Epithelial cell of esophagus (primary cell): Measurements from ENCODE around the gene KCTD5.

Experiments
- DNase-seq: peaks from one replicate; pipeline ENCODE4 v3.0.0; 2010; ENCODE audit warnings: low read depth
- H3K4me3 ChIP-seq: 2 replicates; pipeline ENCODE4 v1.5.1; 2011; ENCODE audit warnings: mild to moderate bottlenecking, low read length, control low read depth
- TF ChIP-seq, protein P1 (sequence below): IDR thresholded peaks from 2 replicates; pipeline ENCODE4 v1.5.1; 2011; ENCODE audit warnings: low read depth, mild to moderate bottlenecking, low read length, control low read depth, inconsistent platforms; ENCODE audit not compliant: insufficient read depth; ENCODE audit errors: missing control alignments

The KCTD5 gene

DNA sequence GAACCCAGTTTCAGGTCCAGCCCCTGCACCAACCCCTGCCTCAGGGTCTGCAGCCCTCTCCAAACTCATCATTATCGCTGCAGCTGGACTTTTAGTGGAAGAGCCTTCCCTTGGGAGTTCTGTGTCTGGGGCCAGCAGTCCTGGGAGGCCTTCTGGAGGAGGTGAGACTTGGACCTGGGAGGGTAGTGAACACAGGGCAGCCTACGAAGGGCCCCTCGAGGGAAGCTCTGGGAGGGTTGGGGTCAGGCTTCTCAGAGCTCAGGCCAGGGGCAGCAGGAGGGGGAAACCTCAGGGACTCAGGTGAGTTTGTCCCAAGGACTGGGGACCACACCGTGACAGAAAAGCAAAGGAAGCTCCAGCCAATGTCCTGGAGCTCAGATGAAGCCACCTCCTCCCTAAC is 58.8 kb downstream of the KCTD5 start:
- no peak for DNase-seq
- no peak overlapping the region for H3K4me3 ChIP-seq
- TF ChIP-seq, protein P1, sequence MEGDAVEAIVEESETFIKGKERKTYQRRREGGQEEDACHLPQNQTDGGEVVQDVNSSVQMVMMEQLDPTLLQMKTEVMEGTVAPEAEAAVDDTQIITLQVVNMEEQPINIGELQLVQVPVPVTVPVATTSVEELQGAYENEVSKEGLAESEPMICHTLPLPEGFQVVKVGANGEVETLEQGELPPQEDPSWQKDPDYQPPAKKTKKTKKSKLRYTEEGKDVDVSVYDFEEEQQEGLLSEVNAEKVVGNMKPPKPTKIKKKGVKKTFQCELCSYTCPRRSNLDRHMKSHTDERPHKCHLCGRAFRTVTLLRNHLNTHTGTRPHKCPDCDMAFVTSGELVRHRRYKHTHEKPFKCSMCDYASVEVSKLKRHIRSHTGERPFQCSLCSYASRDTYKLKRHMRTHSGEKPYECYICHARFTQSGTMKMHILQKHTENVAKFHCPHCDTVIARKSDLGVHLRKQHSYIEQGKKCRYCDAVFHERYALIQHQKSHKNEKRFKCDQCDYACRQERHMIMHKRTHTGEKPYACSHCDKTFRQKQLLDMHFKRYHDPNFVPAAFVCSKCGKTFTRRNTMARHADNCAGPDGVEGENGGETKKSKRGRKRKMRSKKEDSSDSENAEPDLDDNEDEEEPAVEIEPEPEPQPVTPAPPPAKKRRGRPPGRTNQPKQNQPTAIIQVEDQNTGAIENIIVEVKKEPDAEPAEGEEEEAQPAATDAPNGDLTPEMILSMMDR = no peak

DNA sequence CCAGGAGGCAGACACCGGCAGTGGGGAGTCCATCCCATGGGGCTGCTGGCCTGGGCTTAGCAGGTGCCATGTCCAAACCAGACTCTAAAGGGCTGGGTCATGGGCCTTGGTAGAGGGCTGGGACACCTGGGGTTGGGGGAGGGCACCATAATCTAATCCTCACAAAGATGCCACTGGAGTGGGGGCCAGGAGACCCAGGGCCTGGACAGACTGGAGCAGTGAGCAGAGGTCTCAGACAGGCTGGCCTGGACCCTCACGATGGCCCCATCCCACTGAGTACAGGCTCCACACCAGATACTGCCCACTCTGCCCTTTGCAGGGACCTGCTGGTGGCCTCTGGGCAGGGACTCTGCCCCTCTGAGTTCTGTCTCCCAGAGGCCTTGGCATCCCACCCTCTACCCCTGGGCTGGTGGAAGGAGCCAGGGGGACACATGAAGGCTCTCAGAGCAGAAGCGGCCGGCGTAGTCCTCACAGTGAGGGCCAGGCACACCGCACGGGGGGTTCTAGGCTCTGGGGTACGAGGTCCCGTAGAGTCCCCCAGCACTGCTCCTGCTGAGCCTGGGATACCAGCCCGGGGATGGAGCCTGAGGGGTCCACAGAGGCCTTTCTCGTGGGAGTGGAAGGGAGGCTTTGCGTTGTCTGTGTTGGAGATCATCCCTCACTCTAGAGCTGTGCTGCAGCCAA is 60.1 kb downstream of the KCTD5 start:
- TF ChIP-seq, protein P1 = no peak
- no peak overlapping the region for H3K4me3 ChIP-seq
- no peak for DNase-seq

DNA sequence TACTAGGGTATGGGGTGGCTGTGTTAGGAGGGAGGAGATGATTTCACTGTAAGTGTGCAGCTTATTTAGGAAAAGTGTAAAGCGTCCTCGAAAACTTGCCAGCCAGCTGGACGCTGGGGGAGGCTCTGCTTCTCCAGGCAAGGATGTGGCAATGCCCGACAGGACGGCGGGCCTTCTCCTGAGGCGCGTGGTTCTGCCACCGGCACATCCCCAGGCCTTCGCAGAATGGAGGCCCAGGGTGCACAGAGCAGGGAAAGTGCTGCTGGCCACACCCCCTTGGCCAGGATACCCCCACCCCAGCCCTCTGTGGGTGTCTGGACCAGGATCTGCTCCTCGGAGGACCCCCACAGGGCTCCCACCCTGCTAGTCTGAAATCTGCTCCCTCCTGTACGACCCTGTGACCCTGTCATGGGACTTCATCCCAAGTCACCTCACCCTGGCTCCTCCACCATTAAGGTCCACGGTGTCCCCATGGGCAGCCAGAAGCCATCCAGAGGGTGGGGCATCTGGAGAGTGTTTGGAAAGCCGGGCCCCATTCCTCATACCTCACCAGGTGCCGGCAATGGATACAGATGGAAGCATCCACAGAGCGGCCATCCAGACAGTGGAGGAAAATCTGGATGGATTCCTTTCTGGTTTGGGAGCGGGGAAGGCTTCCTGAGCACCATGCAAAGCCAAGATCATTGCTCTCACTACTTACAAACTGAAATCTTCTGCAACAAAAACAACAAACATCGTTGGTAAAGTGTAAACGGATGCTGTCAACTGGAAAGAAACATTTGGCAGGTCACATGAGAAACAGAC is 60.9 kb downstream of the KCTD5 start:
- TF ChIP-seq, protein P1 = no peak
- no peak for DNase-seq
- no peak overlapping the region for H3K4me3 ChIP-seq

DNA sequence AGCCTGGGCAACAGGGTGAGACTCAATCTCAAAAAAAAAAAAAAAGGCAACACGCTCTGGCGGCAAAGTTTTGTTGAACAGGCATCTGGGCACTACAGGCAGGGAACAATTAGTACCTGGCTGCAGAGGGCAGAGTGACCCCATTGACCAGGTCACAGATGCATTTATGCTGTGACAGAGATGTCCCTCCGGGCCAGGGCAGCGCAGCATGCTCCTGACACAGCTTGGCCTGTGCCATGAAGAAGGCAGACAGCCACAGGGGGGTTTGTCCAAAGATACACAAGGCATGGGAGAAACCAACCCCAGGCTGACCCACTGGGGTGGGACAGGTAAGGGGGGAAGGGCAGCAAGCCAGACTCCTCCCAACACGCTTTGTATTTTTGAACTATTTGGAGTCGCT is 62.4 kb downstream of the KCTD5 start:
- no peak for DNase-seq
- H3K4me3 ChIP-seq = no peak overlapping the region

DNA sequence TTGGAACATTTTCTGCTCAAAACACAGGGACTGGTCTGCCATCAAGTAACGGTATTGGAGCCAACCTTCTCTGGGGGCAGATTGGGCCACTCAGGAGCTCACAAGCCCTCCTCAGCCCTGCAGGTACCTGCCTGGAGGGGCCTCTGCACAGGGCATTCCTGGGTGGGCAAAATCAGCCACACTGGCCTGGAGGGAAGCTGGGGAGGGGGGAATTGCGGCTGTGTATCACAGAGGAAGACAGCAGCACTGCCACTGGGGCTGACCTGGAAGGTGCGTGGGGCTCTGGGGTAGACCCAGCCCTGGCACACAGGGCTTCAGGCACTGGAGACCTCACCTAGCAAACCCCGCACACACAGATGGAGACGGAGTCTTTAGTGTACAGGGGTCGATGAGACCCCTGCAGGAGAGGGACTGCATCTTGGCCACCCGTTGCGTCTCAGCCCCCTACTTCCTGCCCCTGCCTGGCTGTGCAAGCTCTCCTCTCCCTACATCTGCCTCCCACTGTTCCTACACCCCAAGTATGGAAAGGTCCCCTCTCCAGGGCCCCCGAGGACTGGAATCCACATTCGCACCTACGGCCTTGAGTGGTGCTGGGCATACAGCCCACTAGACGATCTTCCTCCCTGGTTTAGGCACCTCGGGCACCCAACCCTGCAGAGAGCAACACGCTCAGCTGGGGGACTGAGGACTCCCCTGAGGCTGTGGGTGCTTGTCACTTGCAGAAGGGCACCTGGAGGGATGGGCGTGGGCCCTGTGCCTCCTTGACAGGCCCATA is 63.0 kb downstream of the KCTD5 start:
- H3K4me3 ChIP-seq = no peak overlapping the region
- no peak for DNase-seq
- TF ChIP-seq, protein P1 = no peak

More for the DNA sequence above, 62.4 kb downstream of the KCTD5 start:
- TF ChIP-seq, protein P1 = no peak

DNA sequence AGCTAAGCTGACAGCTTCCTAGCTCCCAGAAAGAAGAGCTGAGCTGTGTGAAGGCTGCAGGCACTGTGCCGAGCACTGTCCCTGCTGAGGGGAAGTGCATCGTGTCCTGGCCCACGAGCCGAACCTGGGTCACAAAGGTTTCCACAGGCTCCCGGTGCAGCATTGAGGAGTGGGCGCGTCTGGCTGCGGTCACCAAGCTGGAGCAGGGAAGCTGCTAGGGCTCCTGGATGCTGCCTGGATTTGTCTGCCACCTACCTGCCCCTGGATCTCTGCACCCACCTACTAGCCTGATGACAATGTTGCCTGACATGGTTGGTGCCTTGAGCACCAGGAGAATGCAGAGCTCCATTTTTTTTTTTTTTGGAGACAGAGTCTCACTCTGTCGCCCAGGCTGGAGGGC is 63.6 kb downstream of the KCTD5 start:
- no peak overlapping the region for H3K4me3 ChIP-seq
- TF ChIP-seq, protein P1 = no peak
- no peak for DNase-seq
